GM12872 (cell line): ENCODE measurements around the gene FTO.

ENCODE experiments used
- CTCF ChIP-seq: IDR thresholded peaks from 3 replicates; pipeline ENCODE4 v1.5.1; 2011; ENCODE audit warnings: low read depth, mild to moderate bottlenecking, low read length, moderate library complexity; ENCODE audit not compliant: insufficient read depth

FTO gene

DNA sequence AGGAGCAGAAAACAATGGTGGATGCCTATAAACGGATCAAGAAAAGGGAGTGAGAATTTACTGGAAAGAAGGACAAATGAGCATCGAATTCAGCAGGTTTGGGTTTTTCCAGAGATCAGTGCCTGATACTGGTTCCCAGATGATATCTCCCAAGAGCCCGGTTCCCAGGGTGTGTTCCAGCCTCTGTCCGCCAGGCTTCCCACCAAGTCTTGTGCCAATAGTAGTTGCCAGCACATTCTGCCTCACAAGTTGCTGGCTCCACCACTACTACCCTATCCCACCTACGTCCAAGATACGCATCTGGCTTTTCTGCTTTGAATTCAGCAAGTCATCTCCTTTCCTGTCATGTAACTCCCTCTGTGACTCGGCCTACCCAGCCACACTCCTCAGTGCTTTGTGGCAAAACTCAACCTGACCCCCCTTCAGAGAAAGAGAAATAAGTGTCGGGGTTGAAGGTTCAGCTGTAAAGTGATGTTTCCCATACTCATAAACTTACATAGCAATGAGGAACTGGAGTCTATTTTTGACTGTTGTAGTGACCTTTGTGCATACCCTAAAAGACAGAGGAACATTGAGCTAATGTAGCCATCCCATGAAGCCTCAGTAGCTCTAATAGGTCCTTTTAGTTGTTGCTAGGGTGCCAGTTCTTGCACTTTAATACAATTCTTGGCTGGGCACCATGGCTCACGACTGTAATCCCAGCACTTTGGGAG is 305.7 kb downstream of the FTO start:
- TF ChIP-seq CTCF: no peak

- TF ChIP-seq CTCF: no peak
These were observed 311.2 kb downstream of the FTO start for GRCh38 chr16:54015147-54015546.

DNA sequence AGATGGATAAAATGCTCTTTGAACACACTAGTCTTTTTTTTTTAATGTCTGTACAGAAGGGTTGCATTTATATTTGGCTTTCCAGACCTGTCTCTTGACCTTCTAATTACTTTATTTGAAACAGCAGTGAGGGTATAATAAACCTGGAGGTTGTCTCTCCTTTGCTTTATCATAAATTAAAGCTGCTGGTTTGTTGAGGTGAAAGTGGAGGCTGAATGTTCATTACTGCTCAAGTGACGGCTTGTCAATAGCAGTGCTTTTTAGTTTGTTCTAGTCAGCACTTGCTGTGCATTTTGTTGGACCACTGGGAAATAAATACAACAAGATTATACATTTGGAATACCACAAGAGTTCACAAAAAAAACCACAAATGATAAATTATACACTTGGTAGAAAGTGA is 318.4 kb downstream of the FTO start:
- no peak for TF ChIP-seq CTCF

- TF ChIP-seq CTCF: no peak
These were observed 322.5 kb downstream of the FTO start for GRCh38 chr16:54026456-54026855.

GRCh38 chr16:54027062-54027461 is 323.1 kb downstream of the FTO start:
- TF ChIP-seq CTCF: no peak

DNA sequence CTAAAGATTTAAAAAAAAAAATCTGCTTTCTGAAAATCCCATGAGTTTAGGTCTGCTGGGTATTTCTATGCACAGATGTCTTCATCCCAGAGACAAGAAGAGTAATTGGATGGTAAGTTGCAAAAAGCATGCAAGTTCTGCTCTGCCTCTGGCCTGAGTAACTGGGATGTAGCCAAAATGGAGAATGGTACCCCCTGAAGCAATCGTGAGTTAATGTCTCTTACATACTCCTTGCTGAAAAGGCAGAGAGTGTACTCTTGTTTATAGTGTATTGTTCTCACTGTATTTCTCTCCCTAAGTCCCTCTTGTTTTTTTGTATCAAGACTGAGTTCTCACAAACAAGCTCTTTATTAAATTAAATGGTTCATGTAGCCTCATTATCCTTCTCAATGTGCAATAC is 323.6 kb downstream of the FTO start:
- TF ChIP-seq CTCF: no peak

GRCh38 chr16:54027995-54028394 is 324.0 kb downstream of the FTO start:
- no peak for TF ChIP-seq CTCF
